ENCODE measurements around the gene ANKHD1.
"Not testable (repeated sequence)": the region's sequence is repeated elsewhere in the genome, so short reads cannot be mapped to it uniquely, and the experiment has no call there.

GRCh38 chr5:140457368-140457767 is 55.7 kb downstream of the ANKHD1 start:
- not testable (repeated sequence) for TF ChIP-seq CTCF (conservative IDR thresholded peaks at IDR 0.05); ZFX (IDR thresholded peaks at IDR 0.05)
